Measurements from ENCODE around the gene PSTK. TPM values are rescaled to one million over a fixed set of nuclear protein-coding genes. Genes with fewer than 3 reads are reported as not detected.

The PSTK gene
- polyA plus RNA-seq, 2 of the 4 experiments (the other 2 are of a cell fraction): 5.3 to 9.0 TPM

DNA sequence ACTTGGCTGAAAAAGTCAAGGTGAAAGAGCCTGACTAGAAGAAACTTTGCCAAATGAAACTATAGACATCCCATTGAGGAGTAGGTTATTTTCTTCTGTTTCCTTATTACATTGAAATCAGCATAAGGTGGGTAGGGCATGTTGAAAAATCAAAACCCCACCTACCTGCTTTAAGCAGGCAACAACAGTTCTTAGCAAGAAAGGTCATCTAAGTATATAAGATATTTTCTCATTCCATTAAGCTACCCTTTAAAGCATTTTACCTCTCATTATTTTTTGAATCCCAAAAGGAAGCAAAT lies 59.4 kb downstream of the PSTK start:
- no peak overlapping the region for H3K4me2 ChIP-seq
- ChIA-PET CTCF (interaction anchor here (1.0 to 9.2 kb wide), 4 partner anchors 8 to 521 kb away, joined by 3 to 130 read pairs (median 36); partner anchors contain the start of gene BUB3), POLR2A (no interaction called here)
- H3K27ac ChIP-seq: no peak overlapping the region
- H3K4me1 ChIP-seq: no peaks in the 10 kb centered on the region
- no peak overlapping the region for H3K4me3 ChIP-seq
- TF ChIP-seq GATA3 (IDR thresholded peaks at IDR 0.05; ENCODE audit: borderline replicate concordance) (no peak), KDM5A (IDR thresholded peaks at IDR 0.05) (no peak), SREBF2 (IDR thresholded peaks at IDR 0.05) (no peak), HOXA7 (CRISPR knock-in tag; IDR thresholded peaks at IDR 0.05) (no peak)
- no peaks in the 10 kb centered on the region for H3K9me3 ChIP-seq
- ATAC-seq: no peak
- DNase-seq (ENCODE audit: low read depth in 1 of 2, low spot score in 1 of 2): no peak
- FAIRE-seq: no peak

Other genes with a start within 250 kb of the PSTK start
- 2.8 and 3.4 TPM in 2 replicates for gene CUZD1, start 134.5 kb upstream of the PSTK start, polyA plus RNA-seq (2011; rRNA removed)
- 1.4 to 1.6 TPM (median 1.5 TPM) in 3 replicates for gene CUZD1, start 134.5 kb upstream of the PSTK start, polyA plus RNA-seq (2017; fragmentation: RNase III; extraction: RNeasy Plus Mini Kit Qiagen cat#74134 plus additional on column Dnase treatment)
- gene FAM24B, start 100.8 kb upstream of the PSTK start, polyA plus RNA-seq (2011; rRNA removed): 18.7 and 27.6 TPM in 2 replicates
- gene FAM24B, start 100.8 kb upstream of the PSTK start, polyA plus RNA-seq (2017; fragmentation: RNase III; extraction: RNeasy Plus Mini Kit Qiagen cat#74134 plus additional on column Dnase treatment): 15.6 to 16.9 TPM (median 16.8 TPM) in 3 replicates
- gene FAM24A, start 69.8 kb upstream of the PSTK start, polyA plus RNA-seq (2011; rRNA removed): not detected in 2 replicates
- not detected in 3 replicates for gene FAM24A, start 69.8 kb upstream of the PSTK start, polyA plus RNA-seq (2017; fragmentation: RNase III; extraction: RNeasy Plus Mini Kit Qiagen cat#74134 plus additional on column Dnase treatment)
- gene C10orf88, start 26.2 kb upstream of the PSTK start, polyA plus RNA-seq (2011; rRNA removed): 10.4 and 11.0 TPM in 2 replicates
- 8.7 to 11.9 TPM (median 11.7 TPM) in 3 replicates for gene C10orf88, start 26.2 kb upstream of the PSTK start, polyA plus RNA-seq (2017; fragmentation: RNase III; extraction: RNeasy Plus Mini Kit Qiagen cat#74134 plus additional on column Dnase treatment)
- 8.4 and 10.2 TPM in 2 replicates for gene IKZF5, start 28.4 kb downstream of the PSTK start, polyA plus RNA-seq (2011; rRNA removed)
- 5.0 to 5.6 TPM (median 5.1 TPM) in 3 replicates for gene IKZF5, start 28.4 kb downstream of the PSTK start, polyA plus RNA-seq (2017; fragmentation: RNase III; extraction: RNeasy Plus Mini Kit Qiagen cat#74134 plus additional on column Dnase treatment)
- gene ACADSB, start 28.6 kb downstream of the PSTK start, polyA plus RNA-seq (2011; rRNA removed): 16.1 and 18.5 TPM in 2 replicates
- gene ACADSB, start 28.6 kb downstream of the PSTK start, polyA plus RNA-seq (2017; fragmentation: RNase III; extraction: RNeasy Plus Mini Kit Qiagen cat#74134 plus additional on column Dnase treatment): 8.5 to 9.1 TPM (median 9.0 TPM) in 3 replicates
- not detected in 2 replicates for gene HMX3, start 155.6 kb downstream of the PSTK start, polyA plus RNA-seq (2011; rRNA removed)
- gene HMX3, start 155.6 kb downstream of the PSTK start, polyA plus RNA-seq (2017; fragmentation: RNase III; extraction: RNeasy Plus Mini Kit Qiagen cat#74134 plus additional on column Dnase treatment): not detected in 3 replicates
- gene HMX2, start 167.7 kb downstream of the PSTK start, polyA plus RNA-seq (2011; rRNA removed): not detected in 2 replicates
- 0.07 to 0.09 TPM (median 0.08 TPM) in 3 replicates for gene HMX2, start 167.7 kb downstream of the PSTK start, polyA plus RNA-seq (2017; fragmentation: RNase III; extraction: RNeasy Plus Mini Kit Qiagen cat#74134 plus additional on column Dnase treatment)
- 229 and 246 TPM in 2 replicates for gene BUB3, start 174.0 kb downstream of the PSTK start, polyA plus RNA-seq (2011; rRNA removed)
- gene BUB3, start 174.0 kb downstream of the PSTK start, polyA plus RNA-seq (2017; fragmentation: RNase III; extraction: RNeasy Plus Mini Kit Qiagen cat#74134 plus additional on column Dnase treatment): 216 to 224 TPM (median 222 TPM) in 3 replicates

Measured in A549 (cell line).